Vagina (tissue), 2 donors: ENCODE data around the gene SEC16A. TPM values are rescaled to one million over a fixed set of nuclear protein-coding genes. Genes with fewer than 3 reads are reported as not detected.

ENCODE experiments used
- DNase-seq, 2 donors: peaks; one replicate each; pipeline ENCODE4 v3.0.0-alpha.2; 2017; ENCODE audit errors: extremely low spot score in 2 of 2
- H3K27ac ChIP-seq: fragments of 200-600 bp; sonication (generic); one replicate; pipeline ENCODE4 v1.5.1; 2019
- H3K27me3 ChIP-seq: fragments of 200-600 bp; sonication (generic); one replicate; pipeline ENCODE4 v1.5.1; 2019
- H3K36me3 ChIP-seq, 2 donors: fragments of 200-600 bp; sonication (generic); one replicate each; pipeline ENCODE4 v1.5.1; 2017 to 2019
- H3K4me1 ChIP-seq: fragments of 200-600 bp; sonication (generic); one replicate; pipeline ENCODE4 v1.5.1; 2019
- H3K4me3 ChIP-seq, 2 donors: fragments of 200-600 bp; sonication (generic); 1 replicate in 1 of 2; 2 replicates in 1 of 2; pipeline ENCODE4 v1.5.1; 2016 to 2019
- H3K9me3 ChIP-seq: fragments of 200-600 bp; sonication (generic); one replicate; pipeline ENCODE4 v1.5.1; 2019
- POLR2A ChIP-seq, 2 donors: fragments of 450-650 bp; IDR thresholded peaks; one replicate each; pipeline ENCODE4 v1.6.1; 2017; ENCODE audit warnings: antibody characterized with exemption in 2 of 2, mild to moderate bottlenecking in 2 of 2, moderate library complexity in 2 of 2
- POLR2AphosphoS5 ChIP-seq, 2 donors: sonication (generic); formaldehyde crosslinking; IDR thresholded peaks; one replicate each; pipeline ENCODE4 v1.9.0; 2017; ENCODE audit warnings: antibody characterized with exemption in 2 of 2, mild to moderate bottlenecking in 2 of 2, low read depth in 1 of 2; ENCODE audit not compliant: insufficient read depth in 1 of 2
- intact Hi-C: fragments of 100-400 bp; cut with DNase I; formaldehyde crosslinking; loops from one replicate; pipeline ENCODE4 v1.15.1; 2023
- total RNA-seq: library from RNA; depleted of rRNA; stranded (reverse); fragments of >200 nt; gene quantifications from one replicate; pipeline ENCODE4 v1.2.3, GENCODE V29; 2016
- TF ChIP-seq, protein P1 (sequence below), 3 experiments: fragments of 450-650 bp in 2 of 3; fragments of 200-600 bp in 1 of 3; sonication (generic) in 1 of 3; IDR thresholded peaks; one replicate each; pipeline ENCODE4 v1.5.1; 2017 to 2019; ENCODE audit warnings: antibody characterized with exemption in 3 of 3, mild to moderate bottlenecking in 2 of 3, moderate library complexity in 2 of 3

Gene SEC16A
- total RNA-seq, 1 donor from 2014 or later = 52.3 TPM

DNA sequence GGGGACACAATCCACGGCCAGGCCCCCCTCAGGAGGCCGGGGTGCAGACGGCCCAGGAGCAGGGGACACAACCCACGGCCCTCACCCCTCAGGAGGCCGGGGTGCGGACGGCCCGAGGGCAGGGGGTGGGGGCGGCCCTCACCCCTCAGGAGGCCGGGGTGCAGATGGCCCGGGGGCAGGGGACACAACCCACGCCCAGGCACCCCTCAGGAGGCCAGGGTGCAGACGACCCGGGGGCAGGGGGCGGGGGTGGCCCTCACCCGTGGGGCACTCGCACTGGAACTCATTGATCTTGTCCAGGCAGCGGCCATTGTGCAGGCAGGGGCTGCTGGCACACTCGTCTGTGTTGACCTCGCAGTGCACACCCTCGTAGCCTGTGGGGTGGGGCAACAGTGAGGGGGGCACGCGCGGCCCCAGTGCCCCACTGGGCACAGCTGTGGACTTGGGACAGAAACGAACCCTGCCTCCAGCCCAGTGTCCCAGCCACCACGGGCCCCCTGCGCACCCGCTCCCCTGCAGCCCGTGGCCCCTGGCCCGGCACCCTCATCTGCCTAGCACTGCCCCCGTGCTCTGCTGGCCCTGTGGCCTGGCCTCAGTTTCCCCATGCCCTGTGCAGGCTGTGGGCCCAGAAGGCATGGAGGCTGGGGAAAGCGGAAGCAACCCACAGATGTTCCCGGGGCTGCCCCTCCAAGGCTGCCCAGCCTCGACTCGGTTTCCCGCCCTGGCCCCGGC, 34.3 kb upstream of the SEC16A start:
- TF ChIP-seq POLR2A (IDR thresholded peaks at IDR 0.05) (no peak), POLR2AphosphoS5 (IDR thresholded peaks at IDR 0.05; ENCODE audit: insufficient read depth in 1 of 2, low read depth in 1 of 2) (no peak)
- TF ChIP-seq, protein P1, sequence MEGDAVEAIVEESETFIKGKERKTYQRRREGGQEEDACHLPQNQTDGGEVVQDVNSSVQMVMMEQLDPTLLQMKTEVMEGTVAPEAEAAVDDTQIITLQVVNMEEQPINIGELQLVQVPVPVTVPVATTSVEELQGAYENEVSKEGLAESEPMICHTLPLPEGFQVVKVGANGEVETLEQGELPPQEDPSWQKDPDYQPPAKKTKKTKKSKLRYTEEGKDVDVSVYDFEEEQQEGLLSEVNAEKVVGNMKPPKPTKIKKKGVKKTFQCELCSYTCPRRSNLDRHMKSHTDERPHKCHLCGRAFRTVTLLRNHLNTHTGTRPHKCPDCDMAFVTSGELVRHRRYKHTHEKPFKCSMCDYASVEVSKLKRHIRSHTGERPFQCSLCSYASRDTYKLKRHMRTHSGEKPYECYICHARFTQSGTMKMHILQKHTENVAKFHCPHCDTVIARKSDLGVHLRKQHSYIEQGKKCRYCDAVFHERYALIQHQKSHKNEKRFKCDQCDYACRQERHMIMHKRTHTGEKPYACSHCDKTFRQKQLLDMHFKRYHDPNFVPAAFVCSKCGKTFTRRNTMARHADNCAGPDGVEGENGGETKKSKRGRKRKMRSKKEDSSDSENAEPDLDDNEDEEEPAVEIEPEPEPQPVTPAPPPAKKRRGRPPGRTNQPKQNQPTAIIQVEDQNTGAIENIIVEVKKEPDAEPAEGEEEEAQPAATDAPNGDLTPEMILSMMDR (IDR thresholded peaks at IDR 0.05) = no peak
- Histone ChIP-seq H3K4me1 (no peaks in the 10 kb centered on the region), H3K36me3 (peaks cover 0 to 64% of the 10 kb centered on the region in 2 donors), H3K27ac (no peak overlapping the region), H3K4me3 (no peak overlapping the region), H3K27me3 (no peaks in the 10 kb centered on the region), H3K9me3 (no peaks in the 10 kb centered on the region)
- intact Hi-C loops = no loop called here
- no peak for DNase-seq

DNA sequence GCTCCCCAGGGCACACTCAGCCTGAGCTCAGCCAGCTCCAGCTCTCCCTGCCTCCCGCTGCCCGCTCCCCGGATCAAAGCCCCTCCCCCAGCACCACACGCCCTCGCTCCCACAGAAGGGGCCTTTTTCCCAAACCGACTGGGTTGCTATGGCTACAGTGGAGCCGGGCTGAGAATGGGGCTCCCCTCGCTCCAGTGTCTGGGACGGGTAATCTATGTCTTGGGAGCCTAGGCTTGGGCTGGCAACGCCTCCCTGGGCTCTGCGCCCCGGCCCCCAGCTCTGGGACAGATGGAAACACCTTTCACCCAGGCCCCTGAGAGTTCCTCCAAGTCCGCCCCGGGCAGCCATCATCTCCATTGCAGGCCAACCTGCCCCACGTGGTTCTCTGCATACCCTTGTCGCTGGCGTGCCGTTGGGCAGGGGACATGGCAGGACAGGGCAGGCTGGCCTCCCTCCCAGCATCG, 33.4 kb upstream of the SEC16A start:
- no peaks in the 10 kb centered on the region for H3K27me3 ChIP-seq
- H3K36me3 ChIP-seq = peaks cover 0 to 73% of the 10 kb centered on the region in 2 donors
- no peak for DNase-seq
- no peak for TF ChIP-seq POLR2A (IDR thresholded peaks at IDR 0.05)
- TF ChIP-seq POLR2AphosphoS5 (IDR thresholded peaks at IDR 0.05; ENCODE audit: insufficient read depth in 1 of 2, low read depth in 1 of 2) = no peak
- TF ChIP-seq, protein P1 (IDR thresholded peaks at IDR 0.05) = no peak
- H3K9me3 ChIP-seq = no peaks in the 10 kb centered on the region
- no peaks in the 10 kb centered on the region for H3K4me1 ChIP-seq
- intact Hi-C loops = no loop called here
- no peak overlapping the region for H3K27ac ChIP-seq
- no peak overlapping the region for H3K4me3 ChIP-seq

DNA sequence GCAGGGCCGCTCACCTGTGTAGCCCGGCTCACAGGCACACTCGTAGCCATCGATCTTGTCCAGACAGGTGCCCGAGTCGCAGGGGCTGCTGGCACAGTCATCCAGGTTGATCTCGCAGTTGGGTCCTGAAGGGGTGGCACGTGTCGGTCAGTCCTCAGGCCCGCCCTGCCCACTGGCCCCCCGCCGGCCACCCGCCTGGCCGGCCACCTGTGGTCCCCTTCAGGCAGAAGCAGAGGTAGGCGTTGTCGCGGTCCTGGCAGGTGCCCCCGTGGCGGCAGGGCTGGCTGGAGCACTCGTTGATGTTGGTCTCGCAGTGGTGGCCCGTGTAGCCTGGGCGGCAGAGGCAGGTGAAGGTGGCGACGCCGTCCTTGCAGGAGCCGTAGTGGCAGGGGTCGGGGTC, 32.4 kb upstream of the SEC16A start:
- peaks cover 7% of the 10 kb centered on the region for H3K4me1 ChIP-seq
- H3K36me3 ChIP-seq = peaks cover 0 to 82% of the 10 kb centered on the region in 2 donors
- DNase-seq = no peak
- intact Hi-C loops = no loop called here
- no peak overlapping the region for H3K27ac ChIP-seq
- H3K4me3 ChIP-seq = no peak overlapping the region
- H3K27me3 ChIP-seq = no peaks in the 10 kb centered on the region
- TF ChIP-seq, protein P1 (IDR thresholded peaks at IDR 0.05) = no peak
- TF ChIP-seq POLR2AphosphoS5 (IDR thresholded peaks at IDR 0.05; ENCODE audit: insufficient read depth in 1 of 2, low read depth in 1 of 2) (no peak), POLR2A (IDR thresholded peaks at IDR 0.05) (no peak)
- H3K9me3 ChIP-seq = no peaks in the 10 kb centered on the region

GRCh38 chr9:136514022-136514714, 31.3 kb upstream of the SEC16A start:
- TF ChIP-seq POLR2AphosphoS5 (IDR thresholded peaks at IDR 0.05; ENCODE audit: insufficient read depth in 1 of 2, low read depth in 1 of 2) (no peak), POLR2A (IDR thresholded peaks at IDR 0.05) (no peak)
- TF ChIP-seq, protein P1 (IDR thresholded peaks at IDR 0.05) = no peak
- intact Hi-C loops = no loop called here
- Histone ChIP-seq H3K4me3 (no peak overlapping the region), H3K27me3 (no peaks in the 10 kb centered on the region), H3K9me3 (no peaks in the 10 kb centered on the region), H3K4me1 (peaks cover 10% of the 10 kb centered on the region), H3K27ac (no peak overlapping the region), H3K36me3 (peaks cover 0 to 88% of the 10 kb centered on the region in 2 donors)
- no peak for DNase-seq

- Histone ChIP-seq H3K4me1 (peaks cover 10% of the 10 kb centered on the region), H3K27ac (no peak overlapping the region), H3K4me3 (no peak overlapping the region), H3K36me3 (peaks cover 0 to 88% of the 10 kb centered on the region in 2 donors), H3K27me3 (no peaks in the 10 kb centered on the region), H3K9me3 (no peaks in the 10 kb centered on the region)
- TF ChIP-seq, protein P1 (IDR thresholded peaks at IDR 0.05) = no peak
- TF ChIP-seq POLR2AphosphoS5 (IDR thresholded peaks at IDR 0.05; ENCODE audit: insufficient read depth in 1 of 2, low read depth in 1 of 2) (no peak), POLR2A (IDR thresholded peaks at IDR 0.05) (no peak)
- intact Hi-C loops = no loop called here
- DNase-seq = no peak
These were observed 30.4 kb upstream of the SEC16A start for GRCh38 chr9:136513191-136513590.
